Large intestine (tissue), 3 donors: ENCODE results near the gene FBLIM1. TPM values are rescaled to one million over a fixed set of nuclear protein-coding genes. Genes with fewer than 3 reads are reported as not detected.

Experiments used
- DNase-seq, 2 donors: peaks; one replicate each; pipeline versions ENCODE4 v3.0.0 to v3.0.0-alpha.2; 2013
- H3K27ac ChIP-seq: one replicate; pipeline ENCODE4 v1.5.1; 2013; ENCODE audit warnings: low read length
- H3K27me3 ChIP-seq: 2 replicates; pipeline ENCODE4 v1.6.1; 2013; ENCODE audit warnings: low read length; ENCODE audit not compliant: control insufficient read depth, insufficient read depth
- H3K36me3 ChIP-seq: 2 replicates; pipeline ENCODE4 v1.6.1; 2013; ENCODE audit warnings: low read length; ENCODE audit not compliant: control insufficient read depth, insufficient read depth
- H3K4me1 ChIP-seq: one replicate; pipeline ENCODE4 v1.6.1; 2013; ENCODE audit warnings: low read length; ENCODE audit not compliant: control insufficient read depth, insufficient read depth
- H3K4me3 ChIP-seq: one replicate; pipeline ENCODE4 v1.5.1; 2013; ENCODE audit warnings: low read length
- H3K9me3 ChIP-seq: one replicate; pipeline ENCODE4 v1.6.1; 2013; ENCODE audit warnings: mild to moderate bottlenecking, low read depth, low read length, moderate library complexity; ENCODE audit not compliant: control insufficient read depth
- WGBS: methylation state at CpG from one replicate; pipeline ENCODE4 v1.1.5; 2013; ENCODE audit warnings: low lambda C conversion rate; ENCODE audit not compliant: insufficient coverage; 5-methylcytosine and 5-hydroxymethylcytosine counted together
- polyA plus RNA-seq: library from polyadenylated mRNA; unstranded; fragments of 120-200 nt; gene quantifications from one replicate; pipeline ENCODE4 v1.2.1, GENCODE V29; 2013

Gene FBLIM1
- polyA plus RNA-seq, 1 donor: 76.8 TPM

GRCh38 chr1:15736892-15737261 is 21.7 kb upstream of the FBLIM1 start:
- Histone ChIP-seq H3K4me1 (peaks cover 45% of the 10 kb centered on the region), H3K4me3 (no peak overlapping the region), H3K27me3 (no peaks in the 10 kb centered on the region), H3K36me3 (peaks cover 37% of the 10 kb centered on the region), H3K27ac (peak overlapping the region; percentile 81), H3K9me3 (peaks cover 3% of the 10 kb centered on the region)
- DNase-seq: peak in 1 of 2 donors; percentile 81
- no CpG with 5 or more reads among the region's 6 CpGs for WGBS

- H3K27ac ChIP-seq: peak overlapping the region; percentile 13
- no peak for DNase-seq
- peaks cover 30% of the 10 kb centered on the region for H3K36me3 ChIP-seq
- H3K4me3 ChIP-seq: no peak overlapping the region
- H3K9me3 ChIP-seq: peaks cover 3% of the 10 kb centered on the region
- no peaks in the 10 kb centered on the region for H3K27me3 ChIP-seq
- H3K4me1 ChIP-seq: peaks cover 51% of the 10 kb centered on the region
- no CpG with 5 or more reads among the region's 20 CpGs for WGBS
Measured at GRCh38 chr1:15737324-15738319, 21.0 kb upstream of the FBLIM1 start.

- H3K27ac ChIP-seq: no peak overlapping the region
- H3K9me3 ChIP-seq: peaks cover 7% of the 10 kb centered on the region
- H3K4me1 ChIP-seq: peaks cover 58% of the 10 kb centered on the region
- DNase-seq: no peak
- peaks cover 21% of the 10 kb centered on the region for H3K36me3 ChIP-seq
- no peak overlapping the region for H3K4me3 ChIP-seq
- WGBS: no CpG with 5 or more reads among the region's 15 CpGs
- no peaks in the 10 kb centered on the region for H3K27me3 ChIP-seq
Measured at GRCh38 chr1:15738416-15739113, 20.0 kb upstream of the FBLIM1 start.

DNA sequence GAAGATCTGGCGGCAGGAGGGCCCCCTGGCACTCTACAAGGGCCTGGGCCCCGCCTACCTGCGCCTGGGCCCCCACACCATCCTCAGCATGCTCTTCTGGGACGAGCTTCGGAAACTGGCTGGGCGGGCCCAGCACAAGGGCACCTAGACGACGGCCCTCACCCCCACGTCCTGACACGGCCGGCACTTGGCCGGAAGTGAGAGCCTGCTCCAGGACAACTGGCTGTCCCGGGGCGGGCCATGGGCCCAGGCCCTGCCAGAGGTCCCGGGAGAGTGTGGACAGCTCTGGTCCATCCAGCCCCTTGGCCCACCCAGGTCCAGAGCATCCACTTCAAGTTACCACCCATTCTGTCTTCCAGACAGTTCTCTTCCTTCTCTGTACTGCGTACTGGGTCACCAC is 19.3 kb upstream of the FBLIM1 start:
- no peak overlapping the region for H3K27ac ChIP-seq
- peaks cover 14% of the 10 kb centered on the region for H3K36me3 ChIP-seq
- H3K9me3 ChIP-seq: peaks cover 3% of the 10 kb centered on the region
- H3K4me3 ChIP-seq: no peak overlapping the region
- no CpG with 5 or more reads among the region's 16 CpGs for WGBS
- peaks cover 58% of the 10 kb centered on the region for H3K4me1 ChIP-seq
- H3K27me3 ChIP-seq: no peaks in the 10 kb centered on the region
- no peak for DNase-seq

GRCh38 chr1:15739745-15740144 is 18.9 kb upstream of the FBLIM1 start:
- Histone ChIP-seq H3K4me1 (peaks cover 56% of the 10 kb centered on the region), H3K27ac (no peak overlapping the region), H3K9me3 (peaks cover 3% of the 10 kb centered on the region), H3K36me3 (peaks cover 10% of the 10 kb centered on the region), H3K4me3 (no peak overlapping the region), H3K27me3 (no peaks in the 10 kb centered on the region)
- no peak for DNase-seq
- WGBS: 100% methylated on average over 1 of the region's 7 CpGs

DNA sequence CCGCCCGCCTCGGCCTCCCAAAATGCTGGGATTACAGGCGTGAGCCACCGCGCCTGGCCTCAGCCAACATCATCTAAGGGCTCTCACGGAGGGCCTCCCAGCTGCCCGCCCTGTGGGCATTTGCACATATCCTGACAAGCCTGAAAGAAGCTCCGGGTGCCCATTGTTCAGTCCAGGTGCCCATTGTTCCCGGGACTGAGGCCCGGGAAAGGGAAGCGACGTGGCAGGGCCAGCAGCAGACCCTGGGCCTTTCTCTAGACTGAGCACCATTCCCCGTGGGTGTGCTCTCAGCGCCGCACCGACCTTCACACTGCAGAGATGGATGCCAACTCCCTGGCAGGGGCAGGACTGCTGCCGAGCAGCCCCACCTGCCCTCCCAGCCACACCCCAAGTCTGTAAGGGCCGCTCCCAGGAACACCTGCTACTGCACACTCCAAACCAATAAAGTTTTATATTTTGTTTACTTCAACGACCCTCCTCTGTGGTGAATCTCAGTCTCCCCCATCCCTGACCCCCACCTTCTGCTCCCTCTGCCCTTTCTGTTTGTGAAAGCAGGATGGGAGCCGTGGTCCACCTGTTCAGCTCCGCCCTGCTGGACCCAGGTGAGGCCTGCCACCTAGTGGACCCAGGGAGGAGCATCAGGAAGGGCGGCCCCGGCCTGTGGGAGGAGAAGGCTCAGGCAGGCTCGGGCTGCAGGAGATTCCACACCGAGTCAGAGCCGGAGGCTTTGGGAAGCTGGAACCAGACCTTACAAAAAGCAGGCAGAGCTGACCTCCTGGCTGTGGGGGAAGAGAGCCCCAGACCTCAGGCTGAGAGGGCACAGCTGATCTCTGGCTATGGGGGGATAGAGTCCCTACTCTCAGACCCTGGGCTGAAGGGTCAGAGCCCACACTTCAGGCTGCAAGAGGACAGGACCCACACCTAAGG is 17.4 kb upstream of the FBLIM1 start:
- Histone ChIP-seq H3K36me3 (peaks cover 7% of the 10 kb centered on the region), H3K27ac (peak overlapping the region; percentile 92), H3K4me1 (peaks cover 41% of the 10 kb centered on the region), H3K27me3 (no peaks in the 10 kb centered on the region), H3K9me3 (peaks cover 3% of the 10 kb centered on the region), H3K4me3 (no peak overlapping the region)
- WGBS: no CpG with 5 or more reads among the region's 27 CpGs
- peak; percentile 88 to 89 for DNase-seq

DNA sequence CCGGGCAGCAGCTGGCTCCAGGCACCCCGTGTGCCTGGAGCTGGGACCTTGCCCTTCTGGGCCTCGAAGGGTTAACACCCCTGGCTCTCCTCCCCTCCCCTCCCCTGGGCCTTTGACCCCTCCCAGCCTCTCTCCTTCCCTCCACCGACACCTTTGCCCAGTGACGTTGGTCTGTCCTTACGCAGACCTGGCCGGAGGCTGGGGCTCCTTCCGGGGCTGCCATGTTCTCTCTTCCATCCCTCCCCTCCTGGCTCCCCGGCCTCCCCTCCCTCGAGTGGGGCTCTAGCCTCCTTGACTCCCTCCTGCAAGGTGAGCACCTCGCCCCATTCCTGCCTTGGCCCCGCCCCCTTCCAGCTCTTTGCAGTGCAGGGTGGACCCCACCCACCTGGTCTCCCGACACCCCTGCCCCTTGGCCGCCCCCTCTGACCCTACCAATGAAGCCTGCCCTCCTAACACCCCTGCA is 16.2 kb upstream of the FBLIM1 start, which contains the start of gene TMEM82:
Gene TMEM82, plus strand, starts transcription at position 161 of the 463 bp plus-strand sequence. Its CDS starts 61 bp downstream, at position 222.
- Histone ChIP-seq H3K4me3 (peak within 1 kb of the TSS; percentile 47), H3K27me3 (no peaks in the 10 kb centered on the region), H3K36me3 (peaks cover 7% of the 10 kb centered on the region), H3K27ac (peak within 1 kb of the TSS; percentile 92), H3K9me3 (peaks cover 3% of the 10 kb centered on the region), H3K4me1 (peaks cover 37% of the 10 kb centered on the region)
- DNase-seq: peak; percentile 82 to 89
- WGBS: no CpG with 5 or more reads among the region's 14 CpGs

GRCh38 chr1:15744122-15744679 is 14.4 kb upstream of the FBLIM1 start:
- no CpG with 5 or more reads among the region's 30 CpGs for WGBS

DNA sequence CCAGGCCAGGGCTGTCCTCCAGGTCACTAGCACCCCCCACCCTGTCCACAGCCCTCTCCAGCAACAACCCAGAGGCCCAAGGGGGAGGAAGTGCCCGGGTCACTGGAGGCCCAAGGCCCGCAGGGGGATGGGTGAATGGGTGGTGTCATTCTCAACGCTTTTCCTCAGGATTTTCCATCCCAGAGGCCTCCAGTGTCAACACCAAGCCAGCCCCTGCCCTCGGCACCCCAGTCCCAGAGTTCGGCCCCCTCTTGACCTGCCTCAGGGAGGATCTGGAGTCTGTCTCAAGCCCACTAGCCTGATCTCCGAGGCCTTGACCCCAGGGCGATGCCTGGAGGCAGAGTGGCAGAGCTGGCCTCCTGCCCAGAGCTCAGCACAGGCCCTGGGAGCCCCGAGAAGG is 11.2 kb upstream of the FBLIM1 start:
- H3K27ac ChIP-seq: no peak overlapping the region
- peaks cover 38% of the 10 kb centered on the region for H3K4me1 ChIP-seq
- peak in 1 of 2 donors; percentile 43 for DNase-seq
- no peaks in the 10 kb centered on the region for H3K27me3 ChIP-seq
- no peak overlapping the region for H3K4me3 ChIP-seq
- no peaks in the 10 kb centered on the region for H3K36me3 ChIP-seq
- WGBS: no CpG with 5 or more reads among the region's 8 CpGs
- H3K9me3 ChIP-seq: peaks cover 3% of the 10 kb centered on the region

More at GRCh38 chr1:15744122-15744679, 14.4 kb upstream of the FBLIM1 start:
- Histone ChIP-seq H3K36me3 (peaks cover 2% of the 10 kb centered on the region), H3K27ac (no peak overlapping the region), H3K4me3 (no peak overlapping the region), H3K9me3 (peaks cover 3% of the 10 kb centered on the region), H3K4me1 (peaks cover 41% of the 10 kb centered on the region), H3K27me3 (no peaks in the 10 kb centered on the region)
- DNase-seq: no peak
